Suprapubic skin (tissue), 4 donors: ENCODE measurements around the gene TACC3. TPM values are rescaled to one million over a fixed set of nuclear protein-coding genes. Genes with fewer than 3 reads are reported as not detected.
A peak's percentile ranks its signal among the peaks of the same experiment; 100 is the strongest.

ENCODE experiments used
- DNase-seq, 2 donors: peaks; one replicate each; pipeline ENCODE4 v3.0.0-alpha.2; 2019; ENCODE audit warnings: low spot score in 2 of 2
- H3K27ac ChIP-seq: fragments of 200-600 bp; sonication (generic); one replicate; pipeline ENCODE4 v1.5.1; 2019
- H3K27me3 ChIP-seq: fragments of 200-600 bp; sonication (generic); one replicate; pipeline ENCODE4 v1.5.1; 2019
- H3K36me3 ChIP-seq: fragments of 200-600 bp; sonication (generic); one replicate; pipeline ENCODE4 v1.5.1; 2019
- H3K4me1 ChIP-seq: fragments of 200-600 bp; sonication (generic); one replicate; pipeline ENCODE4 v1.5.1; 2019
- H3K4me3 ChIP-seq: fragments of 200-600 bp; sonication (generic); one replicate; pipeline ENCODE4 v1.5.1; 2019; ENCODE audit warnings: mild to moderate bottlenecking
- H3K9me3 ChIP-seq: fragments of 200-600 bp; sonication (generic); one replicate; pipeline ENCODE4 v1.5.1; 2019
- EP300 ChIP-seq: sonication (generic); formaldehyde crosslinking; IDR thresholded peaks from one replicate; pipeline ENCODE4 v1.6.1; 2017; ENCODE audit warnings: antibody characterized with exemption
- POLR2A ChIP-seq, 2 donors: fragments of 450-650 bp; IDR thresholded peaks; one replicate each; pipeline ENCODE4 v1.6.1; 2017; ENCODE audit warnings: antibody characterized with exemption in 2 of 2, mild to moderate bottlenecking in 2 of 2, moderate library complexity in 2 of 2
- POLR2AphosphoS5 ChIP-seq, 3 donors: sonication (generic); formaldehyde crosslinking; IDR thresholded peaks; one replicate each; pipeline ENCODE4 v1.6.1; 2017; ENCODE audit warnings: antibody characterized with exemption in 3 of 3
- WGBS: methylation state at CpG from one replicate; pipeline ENCODE4 v1.1.5; 2018; 5-methylcytosine and 5-hydroxymethylcytosine counted together
- total RNA-seq, 4 donors: library from RNA; depleted of rRNA; stranded (reverse); fragments of >200 nt; gene quantifications; one replicate each; pipeline ENCODE4 v1.1.0, GENCODE V29; 2016
- TF ChIP-seq, protein P1 (sequence below), 2 donors: fragments of 200-600 bp in 1 of 2; fragments of 450-650 bp in 1 of 2; sonication (generic) in 1 of 2; IDR thresholded peaks; one replicate each; pipeline ENCODE4 v1.5.1; 2016 to 2019; ENCODE audit warnings: antibody characterized with exemption in 2 of 2, mild to moderate bottlenecking in 1 of 2, moderate library complexity in 1 of 2

TACC3 gene
- total RNA-seq, 4 donors from 2014 or later: 7.2 to 11.7 (median 8.8) TPM

DNA sequence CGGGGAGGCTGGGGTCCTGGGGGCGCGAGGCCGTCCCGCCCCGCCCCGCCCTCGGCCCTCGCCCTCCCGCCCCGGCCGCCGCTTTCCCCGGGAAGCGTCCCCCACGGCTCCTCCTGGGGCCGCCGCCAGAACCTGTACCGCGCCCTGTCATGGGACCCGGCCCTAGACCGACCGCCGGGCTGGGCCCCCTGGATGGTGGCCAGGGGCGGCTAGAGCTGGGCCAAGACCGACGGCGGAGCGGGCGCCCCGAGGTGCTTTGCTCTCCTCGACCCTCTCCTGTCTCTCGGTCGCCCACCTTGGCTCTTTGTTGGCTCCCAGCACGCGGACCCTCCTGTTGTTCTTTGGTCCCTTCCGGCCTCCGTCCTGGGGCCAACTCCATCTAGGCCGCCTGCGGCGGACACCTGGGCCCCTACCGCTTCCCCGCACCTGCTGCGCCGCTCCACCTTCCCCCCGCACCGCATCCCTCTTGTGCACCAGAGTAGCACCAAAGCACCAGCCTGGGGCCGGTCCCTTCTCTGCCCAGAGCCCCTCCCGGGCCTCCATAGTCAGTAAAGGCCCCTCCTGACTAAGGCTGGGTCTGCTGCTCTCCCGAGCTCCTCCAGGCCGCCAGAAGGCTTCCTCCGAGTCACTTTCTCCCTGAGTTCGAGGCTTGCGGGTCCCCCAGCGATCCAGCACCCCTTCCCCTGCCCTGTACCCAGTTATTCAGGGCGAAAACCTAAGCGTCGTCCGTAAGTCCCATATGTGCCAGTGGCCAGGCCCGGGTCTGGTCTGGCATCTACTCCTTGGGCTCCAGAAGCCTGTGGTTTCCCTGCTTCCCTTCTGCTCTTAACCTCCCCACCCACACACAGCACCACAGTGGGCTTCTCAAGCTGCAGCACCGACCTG is 587 bp downstream of the TACC3 start:
- Histone ChIP-seq H3K36me3 (peaks cover 12% of the 10 kb centered on the region), H3K9me3 (no peaks in the 10 kb centered on the region), H3K27me3 (no peaks in the 10 kb centered on the region), H3K4me1 (peaks cover 62% of the 10 kb centered on the region), H3K4me3 (peak overlapping the region; percentile 90), H3K27ac (peak overlapping the region; percentile 96)
- TF ChIP-seq POLR2A (IDR thresholded peaks at IDR 0.05): no peak
- no peak for TF ChIP-seq EP300
- no peak for TF ChIP-seq POLR2AphosphoS5 (IDR thresholded peaks at IDR 0.05)
- TF ChIP-seq, protein P1, sequence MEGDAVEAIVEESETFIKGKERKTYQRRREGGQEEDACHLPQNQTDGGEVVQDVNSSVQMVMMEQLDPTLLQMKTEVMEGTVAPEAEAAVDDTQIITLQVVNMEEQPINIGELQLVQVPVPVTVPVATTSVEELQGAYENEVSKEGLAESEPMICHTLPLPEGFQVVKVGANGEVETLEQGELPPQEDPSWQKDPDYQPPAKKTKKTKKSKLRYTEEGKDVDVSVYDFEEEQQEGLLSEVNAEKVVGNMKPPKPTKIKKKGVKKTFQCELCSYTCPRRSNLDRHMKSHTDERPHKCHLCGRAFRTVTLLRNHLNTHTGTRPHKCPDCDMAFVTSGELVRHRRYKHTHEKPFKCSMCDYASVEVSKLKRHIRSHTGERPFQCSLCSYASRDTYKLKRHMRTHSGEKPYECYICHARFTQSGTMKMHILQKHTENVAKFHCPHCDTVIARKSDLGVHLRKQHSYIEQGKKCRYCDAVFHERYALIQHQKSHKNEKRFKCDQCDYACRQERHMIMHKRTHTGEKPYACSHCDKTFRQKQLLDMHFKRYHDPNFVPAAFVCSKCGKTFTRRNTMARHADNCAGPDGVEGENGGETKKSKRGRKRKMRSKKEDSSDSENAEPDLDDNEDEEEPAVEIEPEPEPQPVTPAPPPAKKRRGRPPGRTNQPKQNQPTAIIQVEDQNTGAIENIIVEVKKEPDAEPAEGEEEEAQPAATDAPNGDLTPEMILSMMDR (IDR thresholded peaks at IDR 0.05): no peak
- 6% methylated on average over 40 of the region's 61 CpGs for WGBS
- DNase-seq: peak in 1 of 2 donors; percentile 66

DNA sequence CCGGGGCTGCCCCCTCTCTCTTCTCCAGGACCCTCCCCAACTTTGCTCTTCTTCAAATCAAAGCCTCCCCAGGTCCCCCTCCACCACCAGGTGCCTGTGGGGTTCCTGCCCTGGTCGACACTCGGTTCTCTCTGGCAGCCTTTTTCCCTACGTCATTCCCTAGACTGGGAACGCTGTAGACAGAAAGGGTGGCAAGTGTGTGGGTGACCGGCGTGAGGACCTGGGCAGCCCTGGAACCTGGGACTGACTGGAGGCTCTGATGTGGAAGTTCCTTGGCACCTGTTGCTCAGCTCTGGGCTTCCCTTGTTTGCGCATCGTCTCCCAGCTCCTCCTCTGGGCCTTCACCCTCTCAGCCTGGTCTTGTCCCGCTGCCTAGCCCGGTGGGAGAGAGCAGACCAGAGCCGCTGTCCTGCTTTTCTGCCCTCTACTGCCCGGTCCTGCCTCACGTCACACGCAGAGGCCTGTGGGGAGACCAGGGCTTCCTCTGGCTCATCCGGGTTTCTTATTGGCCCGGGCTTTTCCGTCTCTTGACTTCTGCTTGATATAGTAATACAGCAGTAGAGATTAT is 1.3 kb downstream of the TACC3 start:
- TF ChIP-seq EP300 (no peak), POLR2A (IDR thresholded peaks at IDR 0.05) (no peak), POLR2AphosphoS5 (IDR thresholded peaks at IDR 0.05) (no peak)
- TF ChIP-seq, protein P1 (IDR thresholded peaks at IDR 0.05): no peak
- peak in 1 of 2 donors; percentile 63 for DNase-seq
- 61% methylated on average over 18 of the region's 18 CpGs for WGBS
- peak overlapping the region; percentile 42 for H3K27ac ChIP-seq
- H3K4me3 ChIP-seq: peak overlapping the region; percentile 90
- peaks cover 4% of the 10 kb centered on the region for H3K36me3 ChIP-seq
- no peaks in the 10 kb centered on the region for H3K27me3 ChIP-seq
- no peaks in the 10 kb centered on the region for H3K9me3 ChIP-seq
- H3K4me1 ChIP-seq: peaks cover 62% of the 10 kb centered on the region

DNA sequence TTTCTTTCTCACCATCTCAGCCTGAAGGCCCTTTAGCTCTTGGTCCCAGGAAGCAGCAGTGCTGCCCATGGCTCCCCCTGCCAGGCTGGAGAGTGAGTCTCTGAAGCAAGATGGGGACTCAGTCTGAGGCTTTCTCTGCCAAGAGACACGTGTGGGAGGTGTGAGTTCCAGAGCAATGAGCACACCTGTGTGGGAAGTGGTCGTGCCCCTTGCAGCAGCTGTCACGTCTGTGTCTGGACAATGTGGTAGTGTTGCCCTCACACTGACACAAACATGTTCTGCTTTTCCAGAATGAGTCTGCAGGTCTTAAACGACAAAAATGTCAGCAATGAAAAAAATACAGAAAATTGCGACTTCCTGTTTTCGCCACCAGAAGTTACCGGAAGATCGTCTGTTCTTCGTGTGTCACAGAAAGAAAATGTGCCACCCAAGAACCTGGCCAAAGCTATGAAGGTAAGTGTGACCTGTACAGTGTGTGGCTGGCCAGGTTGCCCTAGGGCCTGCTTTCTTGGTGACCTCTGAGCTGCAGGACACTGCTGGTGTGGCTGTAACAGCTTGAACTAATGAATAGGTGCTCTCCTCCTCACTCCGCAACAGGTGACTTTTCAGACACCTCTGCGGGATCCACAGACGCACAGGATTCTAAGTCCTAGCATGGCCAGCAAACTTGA is 1.9 kb downstream of the TACC3 start:
- H3K4me3 ChIP-seq: peak overlapping the region; percentile 16
- H3K9me3 ChIP-seq: no peaks in the 10 kb centered on the region
- H3K36me3 ChIP-seq: no peaks in the 10 kb centered on the region
- H3K27me3 ChIP-seq: no peaks in the 10 kb centered on the region
- TF ChIP-seq POLR2A (IDR thresholded peaks at IDR 0.05) (no peak), POLR2AphosphoS5 (IDR thresholded peaks at IDR 0.05) (no peak), EP300 (no peak)
- TF ChIP-seq, protein P1 (IDR thresholded peaks at IDR 0.05): no peak
- WGBS: 79% methylated on average over 12 of the region's 12 CpGs
- no peak for DNase-seq
- H3K27ac ChIP-seq: peak overlapping the region; percentile 57
- peaks cover 61% of the 10 kb centered on the region for H3K4me1 ChIP-seq

DNA sequence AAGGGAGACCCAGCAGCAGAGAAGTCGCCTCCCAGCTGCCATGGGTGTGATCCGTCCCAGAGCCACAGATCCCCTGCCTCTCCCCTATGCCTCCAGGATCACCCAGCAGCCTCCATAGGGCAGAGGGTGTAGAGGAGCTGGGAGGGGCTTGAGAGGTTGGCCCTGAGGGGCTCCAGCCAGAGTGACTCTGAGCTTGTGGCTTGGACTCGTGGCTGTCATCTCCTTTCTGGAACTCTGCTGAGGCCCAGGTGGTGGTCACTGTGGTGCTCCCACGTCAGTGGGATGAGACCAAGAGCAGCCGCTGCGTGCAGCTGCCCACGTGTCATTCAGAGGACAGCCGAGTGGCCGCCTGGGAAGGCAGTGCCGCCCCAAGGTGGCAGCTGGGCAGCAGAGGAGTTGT is 4.2 kb downstream of the TACC3 start:
- no peak for TF ChIP-seq POLR2A (IDR thresholded peaks at IDR 0.05)
- no peak for TF ChIP-seq EP300
- TF ChIP-seq, protein P1 (IDR thresholded peaks at IDR 0.05): no peak
- no peak for TF ChIP-seq POLR2AphosphoS5 (IDR thresholded peaks at IDR 0.05)
- Histone ChIP-seq H3K36me3 (no peaks in the 10 kb centered on the region), H3K4me1 (peaks cover 47% of the 10 kb centered on the region), H3K27ac (no peak overlapping the region), H3K9me3 (no peaks in the 10 kb centered on the region), H3K4me3 (no peak overlapping the region), H3K27me3 (no peaks in the 10 kb centered on the region)
- no peak for DNase-seq
- WGBS: 91% methylated on average over 3 of the region's 10 CpGs
